GM19193 (cell line): ENCODE measurements around the gene EN2.

ENCODE experiments used
- POLR2A ChIP-seq: IDR thresholded peaks from 4 replicates; pipeline ENCODE4 v1.6.1; 2011; ENCODE audit not compliant: insufficient read depth, insufficient read length; ENCODE audit errors: extremely low read depth

Gene EN2

GRCh38 chr7:155464183-155464582, 6.3 kb downstream of the EN2 start:
- TF ChIP-seq POLR2A, result no peak

- no peak for TF ChIP-seq POLR2A
Measured at GRCh38 chr7:155464948-155465739, 7.2 kb downstream of the EN2 start.

GRCh38 chr7:155465761-155466141, 7.8 kb downstream of the EN2 start:
- no peak for TF ChIP-seq POLR2A

GRCh38 chr7:155466142-155466813, 8.3 kb downstream of the EN2 start:
- no peak for TF ChIP-seq POLR2A

GRCh38 chr7:155466814-155467733, 9.1 kb downstream of the EN2 start:
- TF ChIP-seq POLR2A, result no peak

GRCh38 chr7:155467846-155468784, 10.2 kb downstream of the EN2 start:
- no peak for TF ChIP-seq POLR2A

- TF ChIP-seq POLR2A, result no peak
Measured at GRCh38 chr7:155468785-155469148, 10.8 kb downstream of the EN2 start.

- no peak for TF ChIP-seq POLR2A
Measured at GRCh38 chr7:155469311-155470185, 11.6 kb downstream of the EN2 start.

- TF ChIP-seq POLR2A, result no peak
Measured at GRCh38 chr7:155470186-155470487, 12.2 kb downstream of the EN2 start.

- no peak for TF ChIP-seq POLR2A
Measured at GRCh38 chr7:155470686-155471638, 13.0 kb downstream of the EN2 start.

GRCh38 chr7:155471718-155472117, 13.8 kb downstream of the EN2 start:
- no peak for TF ChIP-seq POLR2A

GRCh38 chr7:155477476-155477875, 19.5 kb downstream of the EN2 start:
- no peak for TF ChIP-seq POLR2A
